ENCODE data around the gene TTC7B.

DNA sequence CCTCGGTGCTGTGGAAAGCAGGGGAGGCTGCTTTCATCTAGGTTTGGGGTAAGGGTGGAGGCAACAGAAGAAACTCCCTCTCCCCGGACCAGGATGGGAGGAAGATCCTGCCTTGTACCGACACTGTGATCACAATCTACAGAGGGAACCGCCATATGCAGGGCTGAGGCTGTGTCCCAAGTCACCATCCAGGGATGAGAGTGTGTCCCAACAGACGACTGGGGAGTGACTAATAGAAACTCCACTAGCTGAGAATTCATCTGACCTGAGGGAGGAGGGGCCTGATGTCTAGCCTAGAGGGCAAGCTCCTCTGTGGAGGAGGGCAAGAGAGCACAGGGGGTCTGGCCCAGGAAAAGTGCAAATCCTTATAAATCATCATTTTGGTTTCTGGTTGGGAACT lies 247.0 kb downstream of the TTC7B start:
- TF ChIP-seq, protein P1, sequence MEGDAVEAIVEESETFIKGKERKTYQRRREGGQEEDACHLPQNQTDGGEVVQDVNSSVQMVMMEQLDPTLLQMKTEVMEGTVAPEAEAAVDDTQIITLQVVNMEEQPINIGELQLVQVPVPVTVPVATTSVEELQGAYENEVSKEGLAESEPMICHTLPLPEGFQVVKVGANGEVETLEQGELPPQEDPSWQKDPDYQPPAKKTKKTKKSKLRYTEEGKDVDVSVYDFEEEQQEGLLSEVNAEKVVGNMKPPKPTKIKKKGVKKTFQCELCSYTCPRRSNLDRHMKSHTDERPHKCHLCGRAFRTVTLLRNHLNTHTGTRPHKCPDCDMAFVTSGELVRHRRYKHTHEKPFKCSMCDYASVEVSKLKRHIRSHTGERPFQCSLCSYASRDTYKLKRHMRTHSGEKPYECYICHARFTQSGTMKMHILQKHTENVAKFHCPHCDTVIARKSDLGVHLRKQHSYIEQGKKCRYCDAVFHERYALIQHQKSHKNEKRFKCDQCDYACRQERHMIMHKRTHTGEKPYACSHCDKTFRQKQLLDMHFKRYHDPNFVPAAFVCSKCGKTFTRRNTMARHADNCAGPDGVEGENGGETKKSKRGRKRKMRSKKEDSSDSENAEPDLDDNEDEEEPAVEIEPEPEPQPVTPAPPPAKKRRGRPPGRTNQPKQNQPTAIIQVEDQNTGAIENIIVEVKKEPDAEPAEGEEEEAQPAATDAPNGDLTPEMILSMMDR (optimal IDR thresholded peaks at IDR 0.05 in 1 of 3, IDR thresholded peaks at IDR 0.05 in 1 of 3, conservative IDR thresholded peaks at IDR 0.05 in 1 of 3; ENCODE audit: extremely low read depth in 1 of 3, insufficient read depth in 2 of 3, low read length in 3 of 3), result no peak
- no peak for TF ChIP-seq EZH2 (IDR thresholded peaks at IDR 0.05; ENCODE audit: low read length)

Measured in keratinocyte (primary cell).